Gastrocnemius medialis (tissue), 4 donors: ENCODE data around the gene TMEM131L. TPM values are rescaled to one million over a fixed set of nuclear protein-coding genes. Genes with fewer than 3 reads are reported as not detected.
"Not testable (repeated sequence)": the region's sequence is repeated elsewhere in the genome, so short reads cannot be mapped to it uniquely, and the experiment has no call there.

Experiments
- ATAC-seq, 2 donors: fragments of 150-250 bp; one replicate each; pipeline ENCODE4 v1.9.1; 2016
- DNase-seq, 2 donors: peaks; one replicate each; pipeline ENCODE4 v3.0.0-alpha.2; 2019
- H3K27ac ChIP-seq, 4 donors: fragments of 200-600 bp; sonication (generic); 1 replicate in 1 of 4; 2 replicates in 3 of 4; pipeline ENCODE4 v1.5.1; 2016 to 2018; ENCODE audit warnings: mild to moderate bottlenecking in 2 of 4, moderate library complexity in 1 of 4
- H3K27me3 ChIP-seq, 3 donors: fragments of 200-600 bp; sonication (generic) in 2 of 3; 1 replicate in 1 of 3; 2 replicates in 2 of 3; pipeline versions ENCODE4 v1.5.1 to v1.6.0; 2016 to 2019; ENCODE audit warnings: mild to moderate bottlenecking in 1 of 3, moderate library complexity in 1 of 3
- H3K36me3 ChIP-seq, 2 donors: fragments of 200-600 bp; sonication (generic) in 1 of 2; one replicate each; pipeline ENCODE4 v1.5.1; 2017 to 2018
- H3K4me1 ChIP-seq, 2 donors: fragments of 200-600 bp; sonication (generic) in 1 of 2; one replicate each; pipeline ENCODE4 v1.5.1; 2016 to 2017; ENCODE audit warnings: mild to moderate bottlenecking in 2 of 2
- H3K4me3 ChIP-seq, 4 donors: fragments of 200-600 bp; sonication (generic) in 3 of 4; 1 replicate in 1 of 4; 2 replicates in 3 of 4; pipeline ENCODE4 v1.5.1; 2016 to 2019; ENCODE audit warnings: mild to moderate bottlenecking in 2 of 4
- H3K9me3 ChIP-seq, 3 donors: fragments of 200-600 bp; sonication (generic) in 2 of 3; 1 replicate in 1 of 3; 2 replicates in 2 of 3; pipeline ENCODE4 v1.5.1; 2016 to 2019
- CTCF ChIP-seq, 5 experiments: fragments of 450-650 bp in 3 of 5; fragments of 200-600 bp in 2 of 5; sonication (generic) in 2 of 5; IDR thresholded peaks in 4 of 5; conservative IDR thresholded peaks in 1 of 5; 1 replicate in 4 of 5; 2 replicates in 1 of 5; pipeline ENCODE4 v1.5.1; 2016 to 2019; ENCODE audit warnings: antibody characterized with exemption in 5 of 5, mild to moderate bottlenecking in 3 of 5, moderate library complexity in 3 of 5
- POLR2A ChIP-seq, 2 donors: fragments of 450-650 bp; IDR thresholded peaks; one replicate each; pipeline ENCODE4 v1.6.1; 2017; ENCODE audit warnings: antibody characterized with exemption in 2 of 2, mild to moderate bottlenecking in 2 of 2, moderate library complexity in 2 of 2
- in situ Hi-C, 4 donors: fragments of 200-750 bp; cut with MboI; loops; one replicate each; pipeline versions ENCODE4 v1.15.0 to v1.8.0; 2017; ENCODE audit warnings: low sequenced_read_pairs in 4 of 4
- intact Hi-C: fragments of 100-400 bp; cut with DNase I; formaldehyde crosslinking; loops from one replicate; pipeline ENCODE4 v1.15.1; 2023; ENCODE audit warnings: low total_unique reads
- total RNA-seq, 4 donors: library from RNA; depleted of rRNA; stranded (reverse); fragments of >200 nt; gene quantifications; one replicate each; pipeline versions ENCODE4 v1.1.0 to v1.2.3, GENCODE V29; 2016

Gene TMEM131L
- total RNA-seq, 4 donors from 2014 or later: 4.6 to 21.4 (median 9.5) TPM

- peak overlapping the region; percentile 20 to 64 (median 52) for H3K27ac ChIP-seq
Observed at GRCh38 chr4:153447175-153447905, 18.8 kb upstream of the TMEM131L start.

GRCh38 chr4:153448003-153448731 is 18.0 kb upstream of the TMEM131L start:
- in situ Hi-C loops (loop anchor here in 1 of 4 donors (10.0 kb wide), 1 partner anchor 127 kb away; no protein-coding TSS in a partner anchor), intact Hi-C loops (no loop called here)
- no peak for TF ChIP-seq CTCF (IDR thresholded peaks at IDR 0.05 in 4 of 5, conservative IDR thresholded peaks at IDR 0.05 in 1 of 5)
- no peak for TF ChIP-seq POLR2A (IDR thresholded peaks at IDR 0.05)
- Histone ChIP-seq H3K27ac (peak overlapping the region; percentile 20 to 64 (median 52)), H3K4me3 (peak overlapping the region; percentile 34 to 48 (median 40)), H3K4me1 (peaks cover 13 to 15% of the 10 kb centered on the region in 2 donors), H3K27me3 (no peaks in the 10 kb centered on the region), H3K36me3 (no peaks in the 10 kb centered on the region), H3K9me3 (no peaks in the 10 kb centered on the region)
- no peak for DNase-seq
- ATAC-seq: peak; percentile 37 to 62

More at GRCh38 chr4:153447175-153447905, 18.8 kb upstream of the TMEM131L start:
- DNase-seq (no peak), ATAC-seq (peak; percentile 38 to 63)
- peaks cover 13 to 18% of the 10 kb centered on the region in 2 donors for H3K4me1 ChIP-seq
- H3K9me3 ChIP-seq: no peaks in the 10 kb centered on the region
- in situ Hi-C loops (loop anchor here in 1 of 4 donors (10.0 kb wide), 1 partner anchor 127 kb away; no protein-coding TSS in a partner anchor), intact Hi-C loops (no loop called here)
- no peaks in the 10 kb centered on the region for H3K27me3 ChIP-seq
- H3K4me3 ChIP-seq: peak overlapping the region; percentile 34 to 48 (median 40)
- TF ChIP-seq CTCF (IDR thresholded peaks at IDR 0.05 in 4 of 5, conservative IDR thresholded peaks at IDR 0.05 in 1 of 5) (no peak), POLR2A (IDR thresholded peaks at IDR 0.05) (no peak)
- no peaks in the 10 kb centered on the region for H3K36me3 ChIP-seq

- no peak for ATAC-seq
- DNase-seq: no peak
- in situ Hi-C loops: loop anchor here in 1 of 4 donors (10.0 kb wide), 1 partner anchor 125 kb away; no protein-coding TSS in a partner anchor
- H3K9me3 ChIP-seq: no peaks in the 10 kb centered on the region
- no peaks in the 10 kb centered on the region for H3K27me3 ChIP-seq
- no peaks in the 10 kb centered on the region for H3K36me3 ChIP-seq
- intact Hi-C loops: no loop called here
- no peak overlapping the region for H3K27ac ChIP-seq
- H3K4me1 ChIP-seq: peaks cover 13 to 15% of the 10 kb centered on the region in 2 donors
- TF ChIP-seq POLR2A (IDR thresholded peaks at IDR 0.05) (no peak), CTCF (IDR thresholded peaks at IDR 0.05 in 4 of 5, conservative IDR thresholded peaks at IDR 0.05 in 1 of 5) (no peak)
- no peak overlapping the region for H3K4me3 ChIP-seq
Observed at GRCh38 chr4:153449338-153449737, 16.8 kb upstream of the TMEM131L start.

DNA sequence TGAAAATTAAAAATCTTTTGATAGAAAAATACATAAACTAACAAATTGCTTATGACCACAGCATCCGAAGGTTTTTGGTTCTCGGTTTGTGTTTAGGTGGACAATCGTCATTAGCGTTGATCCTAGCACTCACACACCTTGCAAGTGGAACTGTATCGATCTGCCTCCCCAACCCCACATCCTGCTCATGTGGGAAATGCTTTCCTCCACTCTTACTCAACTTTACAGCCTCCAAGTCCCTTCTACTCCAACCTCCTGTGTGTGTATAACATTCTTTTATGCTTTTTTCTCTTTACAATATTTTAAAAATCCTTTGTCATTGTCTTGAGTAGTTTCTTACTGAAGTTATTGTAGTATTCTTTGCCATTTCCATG is 15.6 kb upstream of the TMEM131L start:
- Histone ChIP-seq H3K27me3 (no peaks in the 10 kb centered on the region), H3K36me3 (no peaks in the 10 kb centered on the region), H3K4me3 (no peak overlapping the region), H3K27ac (no peak overlapping the region), H3K4me1 (peaks cover 13 to 15% of the 10 kb centered on the region in 2 donors), H3K9me3 (no peaks in the 10 kb centered on the region)
- intact Hi-C loops: no loop called here
- DNase-seq (no peak), ATAC-seq (no peak)
- TF ChIP-seq POLR2A (IDR thresholded peaks at IDR 0.05) (no peak), CTCF (IDR thresholded peaks at IDR 0.05 in 4 of 5, conservative IDR thresholded peaks at IDR 0.05 in 1 of 5) (no peak)
- in situ Hi-C loops: no loop called here

GRCh38 chr4:153451145-153451544 is 15.0 kb upstream of the TMEM131L start:
- not testable (repeated sequence) for H3K36me3 ChIP-seq

More at GRCh38 chr4:153451145-153451544, 15.0 kb upstream of the TMEM131L start:
- H3K9me3 ChIP-seq, H3K4me3 ChIP-seq, in situ Hi-C loops, H3K27me3 ChIP-seq, H3K27ac ChIP-seq, intact Hi-C loops, DNase-seq, ATAC-seq: not testable (repeated sequence)
- peaks cover 13 to 15% of the 10 kb centered on the region in 2 donors for H3K4me1 ChIP-seq
